B cell (primary cell): ENCODE results near the gene ITSN2. TPM values are rescaled to one million over a fixed set of nuclear protein-coding genes. Genes with fewer than 3 reads are reported as not detected.

Experiments
- ATAC-seq: fragments of 200-7000 bp; cut with Tn5 transposase; one replicate; pipeline ENCODE4 v1.10.0; 2021; ENCODE audit warnings: low read depth, mild to moderate bottlenecking, moderate number of reproducible peaks, moderate library complexity
- CTCF ChIA-PET: fragments of 350-600 bp; sonication (Branson Sonifier 250); formaldehyde crosslinking; loops from one replicate; lab custom pipeline; 2021; ENCODE audit warnings: antibody characterized with exemption, inconsistent platforms; lab: Charles Lee
- POLR2A ChIA-PET: fragments of 350-600 bp; sonication (Branson Sonifier 250); formaldehyde crosslinking; loops from one replicate; lab custom pipeline; 2021; ENCODE audit warnings: antibody characterized with exemption; lab: Charles Lee
- DNase-seq: peaks from one replicate; pipeline ENCODE4 v3.0.0; 2013
- H2AFZ ChIP-seq: 2 replicates; pipeline ENCODE4 v1.6.1; 2012; ENCODE audit warnings: mild to moderate bottlenecking, low read depth, low read length; ENCODE audit not compliant: insufficient read depth, poor library complexity, severe bottlenecking
- H3K27ac ChIP-seq, 2 donors: 1 replicate in 1 of 2; 2 replicates in 1 of 2; pipeline ENCODE4 v1.5.1; 2012 to 2013; ENCODE audit warnings: low read length in 2 of 2, mild to moderate bottlenecking in 2 of 2, moderate library complexity in 1 of 2
- H3K27me3 ChIP-seq, 4 experiments: fragments of 200-600 bp in 1 of 4; sonication (generic) in 1 of 4; replicated peaks in 1 of 4; 1 replicate in 2 of 4; 2 replicates in 2 of 4; pipeline versions ENCODE4 v1.6.1 to v1.7.0; 2013 to 2016; ENCODE audit warnings: low read length in 3 of 4, mild to moderate bottlenecking in 2 of 4, mixed read lengths in 1 of 4, moderate library complexity in 1 of 4; ENCODE audit not compliant: insufficient read depth in 4 of 4, control insufficient read depth in 3 of 4; ENCODE audit errors: control extremely low read depth in 1 of 4
- H3K36me3 ChIP-seq, 2 experiments: replicated peaks in 1 of 2; 1 replicate in 1 of 2; 2 replicates in 1 of 2; pipeline versions ENCODE4 v1.6.1 to v1.7.1; 2013; ENCODE audit warnings: low read length in 1 of 2; ENCODE audit not compliant: insufficient read depth in 2 of 2, control insufficient read depth in 1 of 2; ENCODE audit errors: control extremely low read depth in 1 of 2, extremely low read depth in 1 of 2
- H3K4me1 ChIP-seq, 2 donors: fragments of 200-600 bp in 1 of 2; sonication (generic) in 1 of 2; 1 replicate in 1 of 2; 2 replicates in 1 of 2; pipeline versions ENCODE4 v1.5.1 to v1.6.1; 2013 to 2017; ENCODE audit warnings: low read length in 2 of 2; ENCODE audit not compliant: control insufficient read depth in 2 of 2, insufficient read depth in 2 of 2
- H3K4me2 ChIP-seq: replicated peaks from 2 replicates; pipeline ENCODE3; 2012; ENCODE audit warnings: mild to moderate bottlenecking, low read depth, low read length; ENCODE audit not compliant: poor library complexity, severe bottlenecking
- H3K4me3 ChIP-seq, 5 experiments: fragments of 200-600 bp in 1 of 5; sonication (generic) in 1 of 5; 1 replicate in 3 of 5; 2 replicates in 2 of 5; pipeline versions ENCODE4 v1.5.1 to v1.7.0; 2011 to 2016; ENCODE audit warnings: low read length in 4 of 5, mild to moderate bottlenecking in 4 of 5, low read depth in 2 of 5, control low read depth in 1 of 5, moderate library complexity in 1 of 5; ENCODE audit not compliant: insufficient read depth in 1 of 5; ENCODE audit errors: control extremely low read depth in 1 of 5, extremely low read depth in 1 of 5
- H3K79me2 ChIP-seq: fragments of 200-600 bp; sonication (generic); one replicate; pipeline ENCODE4 v1.6.0; 2016; ENCODE audit warnings: low read length; ENCODE audit not compliant: control insufficient read depth, insufficient read depth
- H3K9ac ChIP-seq: fragments of 200-600 bp; sonication (generic); 2 replicates; pipeline ENCODE4 v1.6.1; 2017; ENCODE audit warnings: mild to moderate bottlenecking, low read length, moderate library complexity
- H3K9me3 ChIP-seq, 3 donors: one replicate each; pipeline versions ENCODE4 v1.6.1 to v1.7.1; 2013; ENCODE audit warnings: low read length in 2 of 3; ENCODE audit not compliant: control insufficient read depth in 2 of 3, insufficient read depth in 1 of 3; ENCODE audit errors: control extremely low read depth in 1 of 3
- H4K20me1 ChIP-seq: 2 replicates; pipeline ENCODE4 v1.6.0; 2012; ENCODE audit warnings: mild to moderate bottlenecking, low read length; ENCODE audit not compliant: insufficient read depth, control insufficient read depth, poor library complexity, severe bottlenecking
- H3K27ac Mint-ChIP-seq: one replicate; pipeline ENCODE4 v1.8.0; 2021; ENCODE audit warnings: mixed read lengths
- H3K27me3 Mint-ChIP-seq: one replicate; pipeline ENCODE4 v1.8.0; 2021; ENCODE audit warnings: mixed read lengths
- H3K4me1 Mint-ChIP-seq: one replicate; pipeline ENCODE4 v1.8.0; 2021; ENCODE audit warnings: mixed read lengths
- H3K4me3 Mint-ChIP-seq: one replicate; pipeline ENCODE4 v1.8.0; 2021; ENCODE audit warnings: mixed read lengths
- H3K9me3 Mint-ChIP-seq: one replicate; pipeline ENCODE4 v1.8.0; 2022; ENCODE audit warnings: mixed read lengths; ENCODE audit not compliant: insufficient read depth
- CTCF ChIP-seq: fragments of 200-600 bp; IDR thresholded peaks from one replicate; pipeline ENCODE4 v1.8.0; 2022; ENCODE audit warnings: antibody characterized with exemption, mild to moderate bottlenecking
- EZH2 ChIP-seq: IDR thresholded peaks from 2 replicates; pipeline ENCODE4 v1.6.1; 2012; ENCODE audit warnings: borderline replicate concordance, low read depth, mild to moderate bottlenecking, moderate library complexity, low read length; ENCODE audit not compliant: insufficient read depth, poor library complexity, severe bottlenecking
- WGBS: methylation state at CpG from one replicate; pipeline ENCODE4 v1.1.5; 2013; ENCODE audit warnings: missing lambda C conversion rate; ENCODE audit not compliant: insufficient coverage; 5-methylcytosine and 5-hydroxymethylcytosine counted together
- intact Hi-C: fragments of 100-400 bp; cut with micrococcal nuclease; formaldehyde crosslinking; loops from one replicate; pipeline ENCODE4 v1.10.0; 2022
- polyA plus RNA-seq: library from polyadenylated mRNA; depleted of rRNA; stranded (reverse); fragments of >200 nt; gene quantifications from 2 replicates; pipeline ENCODE4 v1.2.3, GENCODE V29; 2012
- total RNA-seq, 2 donors: library from RNA; stranded (reverse); fragments of 120-200 nt in 1 of 2; gene quantifications; 1 replicate in 1 of 2; 2 replicates in 1 of 2; pipeline versions ENCODE4 v1.2.3 to v1.2.4, GENCODE V29; 2013 to 2022

ITSN2 gene
- total and polyA plus RNA-seq, 2 donors (not counting 1 experiment from before 2014, with no cell fraction given): 107 to 200 TPM

DNA sequence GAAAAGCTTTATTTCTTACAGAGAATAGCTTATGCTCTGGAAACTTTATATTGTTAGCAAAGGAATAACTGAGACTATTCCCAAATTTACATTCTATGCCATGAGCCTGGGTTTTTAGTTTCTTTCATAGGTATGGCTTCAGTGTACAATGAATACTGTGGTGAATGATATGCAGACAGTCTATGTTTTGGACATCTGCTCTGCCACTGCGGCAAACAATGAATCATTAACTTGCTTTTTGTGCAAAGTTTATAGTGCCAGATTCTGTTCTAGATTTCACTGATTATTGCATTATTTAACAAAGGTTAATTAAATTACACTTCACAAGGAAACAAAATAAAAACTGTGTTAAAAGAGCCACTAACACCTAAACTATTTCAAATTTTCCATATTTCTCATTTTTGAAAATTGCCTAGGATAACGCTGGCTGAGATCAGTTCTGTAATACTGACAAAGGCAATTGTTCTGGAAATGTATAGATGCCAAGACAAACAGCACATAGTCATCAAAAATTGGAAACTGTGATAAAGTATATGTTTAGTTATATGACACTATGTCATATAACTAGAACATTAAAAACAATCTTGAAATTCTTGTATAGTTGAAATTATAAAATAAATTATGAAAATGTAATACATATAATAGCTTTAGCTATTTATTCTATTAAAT is 74.7 kb downstream of the ITSN2 start:
- no CpG with 5 or more reads among the region's 2 CpGs for WGBS
- ATAC-seq: no peak
- Histone ChIP-seq H3K79me2 (peaks cover 6% of the 10 kb centered on the region), H3K4me1 (no peaks in the 10 kb centered on the region), H2AFZ (no peak overlapping the region), H3K27ac (no peak overlapping the region), H3K36me3 (peaks cover 0 to 59% of the 10 kb centered on the region in 2 experiments), H3K9ac (no peak overlapping the region), H3K9me3 (no peaks in the 10 kb centered on the region), H3K4me2 (no peak overlapping the region), H3K27me3 (no peaks in the 10 kb centered on the region), H3K4me3 (no peak overlapping the region), H4K20me1 (peaks cover 8% of the 10 kb centered on the region)
- no peak for DNase-seq
- Mint-ChIP-seq H3K27me3 (no peaks in the 10 kb centered on the region), H3K4me3 (no peak overlapping the region), H3K4me1 (no peaks in the 10 kb centered on the region), H3K9me3 (no peaks in the 10 kb centered on the region), H3K27ac (no peak overlapping the region)
- intact Hi-C loops: no loop called here
- TF ChIP-seq EZH2 (no peak), CTCF (no peak)
- ChIA-PET POLR2A (no interaction called here), CTCF (interaction anchor here (1.4 kb wide), 1 partner anchor 18 kb away, joined by 3 read pairs; no protein-coding TSS in a partner anchor)

- TF ChIP-seq EZH2 (no peak), CTCF (no peak)
- no peaks in the 10 kb centered on the region for H3K27me3 Mint-ChIP-seq
- Histone ChIP-seq H3K9ac (no peak overlapping the region), H4K20me1 (peaks cover 12% of the 10 kb centered on the region), H2AFZ (no peak overlapping the region), H3K9me3 (no peaks in the 10 kb centered on the region), H3K27me3 (no peaks in the 10 kb centered on the region), H3K79me2 (peaks cover 6% of the 10 kb centered on the region), H3K4me3 (no peak overlapping the region), H3K4me2 (no peak overlapping the region), H3K27ac (no peak overlapping the region), H3K36me3 (peaks cover under 1 to 63% of the 10 kb centered on the region in 2 experiments), H3K4me1 (no peaks in the 10 kb centered on the region)
- no peak for ATAC-seq
- no peak overlapping the region for H3K27ac Mint-ChIP-seq
- H3K9me3 Mint-ChIP-seq: no peaks in the 10 kb centered on the region
- H3K4me3 Mint-ChIP-seq: no peak overlapping the region
- no peak for DNase-seq
- CTCF ChIA-PET: interaction anchor here (1.5 kb wide), 1 partner anchor 101 kb away, joined by 4 read pairs; no protein-coding TSS in a partner anchor
- POLR2A ChIA-PET: no interaction called here
- H3K4me1 Mint-ChIP-seq: peaks cover 11% of the 10 kb centered on the region
- intact Hi-C loops: no loop called here
- WGBS: no CpG with 5 or more reads among the region's 2 CpGs
These were observed 79.7 kb downstream of the ITSN2 start for GRCh38 chr2:24280645-24281044.
